DMS114 treated with DMSO at 0.1 percent for 48 hours (cell line): Measurements from ENCODE around the gene TBXAS1.
"Not testable (repeated sequence)": the region's sequence is repeated elsewhere in the genome, so short reads cannot be mapped to it uniquely, and the experiment has no call there.

Experiments used
- DNase-seq: peaks from one replicate; lab custom pipeline; 2025; ENCODE audit not compliant: unreplicated experiment; lab: John Stamatoyannopoulos, UW

TBXAS1 gene

GRCh38 chr7:139913021-139913844, 84.2 kb downstream of the TBXAS1 start:
- DNase-seq: no peak

GRCh38 chr7:139913845-139914135, 84.7 kb downstream of the TBXAS1 start:
- no peak for DNase-seq

GRCh38 chr7:139914306-139915267, 85.5 kb downstream of the TBXAS1 start:
- DNase-seq: no peak

- no peak for DNase-seq
Observed at GRCh38 chr7:139915268-139915863, 86.3 kb downstream of the TBXAS1 start.

- no peak for DNase-seq
Observed at GRCh38 chr7:139915864-139916716, 87.0 kb downstream of the TBXAS1 start.

- DNase-seq: no peak
Observed at GRCh38 chr7:139916717-139917395, 87.8 kb downstream of the TBXAS1 start.

GRCh38 chr7:139917851-139918250, 88.8 kb downstream of the TBXAS1 start:
- DNase-seq: no peak

GRCh38 chr7:139918480-139918879, 89.4 kb downstream of the TBXAS1 start:
- DNase-seq: no peak

- no peak for DNase-seq
Observed at GRCh38 chr7:139923090-139923489, 94.0 kb downstream of the TBXAS1 start.

GRCh38 chr7:139924461-139924860, 95.4 kb downstream of the TBXAS1 start:
- DNase-seq: no peak

- DNase-seq: not testable (repeated sequence)
Observed at GRCh38 chr7:139929221-139929620, 100.2 kb downstream of the TBXAS1 start.

GRCh38 chr7:139930286-139930965, 101.4 kb downstream of the TBXAS1 start:
- DNase-seq: no peak

- DNase-seq: no peak
Observed at GRCh38 chr7:139931190-139931934, 102.3 kb downstream of the TBXAS1 start.

- DNase-seq: no peak
Observed at GRCh38 chr7:139932531-139932930, 103.5 kb downstream of the TBXAS1 start.

- DNase-seq: no peak
Observed at GRCh38 chr7:139936760-139937310, 107.8 kb downstream of the TBXAS1 start.

- no peak for DNase-seq
Observed at GRCh38 chr7:139937715-139938114, 108.7 kb downstream of the TBXAS1 start.

GRCh38 chr7:139940866-139941265, 111.8 kb downstream of the TBXAS1 start:
- DNase-seq: no peak

- no peak for DNase-seq
Observed at GRCh38 chr7:139941421-139941820, 112.4 kb downstream of the TBXAS1 start.

GRCh38 chr7:139941866-139942265, 112.8 kb downstream of the TBXAS1 start:
- no peak for DNase-seq
